Kidney (tissue), 14 donors: ENCODE measurements around the gene HMGB4. TPM values are rescaled to one million over a fixed set of nuclear protein-coding genes. Genes with fewer than 3 reads are reported as not detected.

Experiments
- DNase-seq, 5 donors: peaks; one replicate each; pipeline ENCODE4 v3.0.0-alpha.2; 2013 to 2020
- FAIRE-seq: peaks from 2 replicates; lab custom pipeline; 2012; peaks lifted over from hg19 to GRCh38; lab: Jason Lieb, UNC
- H3K27ac ChIP-seq, 2 donors: one replicate each; pipeline ENCODE4 v1.7.0; 2013; ENCODE audit warnings: low read depth in 2 of 2, low read length in 2 of 2, inconsistent platforms in 1 of 2
- H3K27me3 ChIP-seq: one replicate; pipeline ENCODE4 v1.7.1; 2013; ENCODE audit warnings: low read length, inconsistent platforms; ENCODE audit not compliant: control insufficient read depth, insufficient read depth
- H3K36me3 ChIP-seq, 3 donors: one replicate each; pipeline versions ENCODE4 v1.7.0 to v1.7.1; 2013; ENCODE audit warnings: low read length in 3 of 3, control low read depth in 1 of 3, inconsistent platforms in 1 of 3; ENCODE audit not compliant: insufficient read depth in 3 of 3, control insufficient read depth in 2 of 3
- H3K4me1 ChIP-seq, 3 donors: one replicate each; pipeline versions ENCODE4 v1.7.0 to v1.7.1; 2013; ENCODE audit warnings: low read length in 3 of 3, inconsistent platforms in 1 of 3, low read depth in 1 of 3; ENCODE audit not compliant: control insufficient read depth in 2 of 3, insufficient read depth in 2 of 3
- H3K4me3 ChIP-seq, 3 donors: one replicate each; pipeline versions ENCODE4 v1.7.0 to v1.8.1; 2013; ENCODE audit warnings: low read length in 3 of 3, control low read depth in 1 of 3, inconsistent platforms in 1 of 3
- H3K9ac ChIP-seq, 3 donors: one replicate each; pipeline versions ENCODE4 v1.7.0 to v1.7.1; 2013; ENCODE audit warnings: low read length in 3 of 3, control low read depth in 1 of 3, inconsistent platforms in 1 of 3
- H3K9me3 ChIP-seq, 3 donors: one replicate each; pipeline versions ENCODE4 v1.7.0 to v1.7.1; 2013; ENCODE audit warnings: low read length in 3 of 3, control low read depth in 1 of 3, inconsistent platforms in 1 of 3; ENCODE audit not compliant: control insufficient read depth in 2 of 3, insufficient read depth in 1 of 3
- intact Hi-C: fragments of 100-400 bp; cut with DNase I; formaldehyde crosslinking; loops from one replicate; pipeline ENCODE4 v1.11.1; 2022
- polyA plus RNA-seq: library from polyadenylated mRNA; stranded (reverse); fragments of 350-450 nt; fragmentation: Illumina TruSeq; extraction: RNeasy Lipid Tissue Mini Kit (QIAGEN cat#74804); gene quantifications from one replicate; pipeline ENCODE4 v1.2.3, GENCODE V29; 2014; ENCODE audit warnings: low read depth, low replicate concordance; ENCODE audit not compliant: insufficient read depth
- total RNA-seq: library from RNA; stranded (reverse); fragmentation: NEBNext Ultra II Directional; extraction: Animal tissue kit (Norgen Biotek cat#: 25700); gene quantifications from one replicate; pipeline ENCODE4 v1.2.1, GENCODE V29; 2021
- TF ChIP-seq, protein P1 (sequence below): IDR thresholded peaks from 3 replicates; pipeline ENCODE4 v1.5.1; 2012; ENCODE audit warnings: mild to moderate bottlenecking, moderate library complexity, borderline replicate concordance; ENCODE audit not compliant: insufficient read depth; ENCODE audit errors: extremely low read depth
- donor health status: control.
- donor health status: control.
- donor health status: control.
- donor health status: control.
- donor health status: control.
- donor health status: DM: yes; HTN: yes; CAD: no.
- donor health status: Normal renal cell carcinoma (clear cell type).

HMGB4 gene
- total and polyA plus RNA-seq, 2 donors from 2014 or later = not detected

DNA sequence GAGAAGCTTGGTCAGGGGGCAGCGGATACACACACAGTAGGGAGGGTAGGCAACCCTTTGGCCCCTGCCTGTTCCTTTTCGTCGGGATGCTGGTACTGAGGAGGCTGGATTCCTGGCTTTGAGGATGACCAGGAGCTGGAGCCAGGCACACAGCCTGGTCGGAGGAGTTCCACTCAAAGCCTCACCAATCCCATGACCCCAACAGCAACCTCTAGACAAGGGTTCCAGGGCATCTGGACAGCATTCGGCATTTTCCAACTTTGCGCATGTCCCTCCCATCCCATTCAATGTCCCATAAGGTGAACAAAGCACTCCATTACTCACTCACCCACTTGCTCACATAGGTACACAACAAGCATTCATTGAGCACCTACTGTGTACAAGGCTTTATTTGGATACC lies 42.6 kb upstream of the HMGB4 start:
- Histone ChIP-seq H3K27me3 (no peaks in the 10 kb centered on the region), H3K27ac (no peak overlapping the region), H3K36me3 (no peaks in the 10 kb centered on the region), H3K4me3 (no peak overlapping the region), H3K9ac (no peak overlapping the region), H3K9me3 (no peaks in the 10 kb centered on the region), H3K4me1 (no peaks in the 10 kb centered on the region)
- TF ChIP-seq, protein P1, sequence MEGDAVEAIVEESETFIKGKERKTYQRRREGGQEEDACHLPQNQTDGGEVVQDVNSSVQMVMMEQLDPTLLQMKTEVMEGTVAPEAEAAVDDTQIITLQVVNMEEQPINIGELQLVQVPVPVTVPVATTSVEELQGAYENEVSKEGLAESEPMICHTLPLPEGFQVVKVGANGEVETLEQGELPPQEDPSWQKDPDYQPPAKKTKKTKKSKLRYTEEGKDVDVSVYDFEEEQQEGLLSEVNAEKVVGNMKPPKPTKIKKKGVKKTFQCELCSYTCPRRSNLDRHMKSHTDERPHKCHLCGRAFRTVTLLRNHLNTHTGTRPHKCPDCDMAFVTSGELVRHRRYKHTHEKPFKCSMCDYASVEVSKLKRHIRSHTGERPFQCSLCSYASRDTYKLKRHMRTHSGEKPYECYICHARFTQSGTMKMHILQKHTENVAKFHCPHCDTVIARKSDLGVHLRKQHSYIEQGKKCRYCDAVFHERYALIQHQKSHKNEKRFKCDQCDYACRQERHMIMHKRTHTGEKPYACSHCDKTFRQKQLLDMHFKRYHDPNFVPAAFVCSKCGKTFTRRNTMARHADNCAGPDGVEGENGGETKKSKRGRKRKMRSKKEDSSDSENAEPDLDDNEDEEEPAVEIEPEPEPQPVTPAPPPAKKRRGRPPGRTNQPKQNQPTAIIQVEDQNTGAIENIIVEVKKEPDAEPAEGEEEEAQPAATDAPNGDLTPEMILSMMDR = no peak
- intact Hi-C loops = no loop called here
- DNase-seq (no peak), FAIRE-seq (no peak)

DNA sequence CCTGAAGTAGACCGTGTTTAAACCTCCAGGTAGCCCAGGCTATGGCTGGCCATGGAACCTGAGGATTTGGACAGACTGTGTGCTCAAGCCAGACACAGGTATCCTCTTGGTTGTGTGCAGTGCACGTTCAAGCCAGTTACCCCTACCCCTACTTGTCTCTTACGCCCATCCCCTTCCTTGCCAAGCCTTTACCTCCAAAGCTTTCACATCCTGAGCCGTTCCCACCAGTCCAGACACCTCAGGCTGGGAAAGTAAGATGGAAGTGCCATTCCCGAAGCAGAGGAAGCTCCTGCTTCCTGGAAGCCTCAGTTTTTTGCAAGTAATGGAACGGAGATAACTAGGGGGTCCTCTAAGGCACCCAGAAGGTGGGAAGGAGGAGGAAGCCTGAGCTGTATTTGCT lies 41.5 kb upstream of the HMGB4 start:
- no peak overlapping the region for H3K9ac ChIP-seq
- H3K4me1 ChIP-seq = no peaks in the 10 kb centered on the region
- TF ChIP-seq, protein P1 = no peak
- H3K27ac ChIP-seq = no peak overlapping the region
- no peak for FAIRE-seq
- no peaks in the 10 kb centered on the region for H3K36me3 ChIP-seq
- no peak overlapping the region for H3K4me3 ChIP-seq
- no peak for DNase-seq
- H3K27me3 ChIP-seq = no peaks in the 10 kb centered on the region
- H3K9me3 ChIP-seq = no peaks in the 10 kb centered on the region
- intact Hi-C loops = no loop called here

DNA sequence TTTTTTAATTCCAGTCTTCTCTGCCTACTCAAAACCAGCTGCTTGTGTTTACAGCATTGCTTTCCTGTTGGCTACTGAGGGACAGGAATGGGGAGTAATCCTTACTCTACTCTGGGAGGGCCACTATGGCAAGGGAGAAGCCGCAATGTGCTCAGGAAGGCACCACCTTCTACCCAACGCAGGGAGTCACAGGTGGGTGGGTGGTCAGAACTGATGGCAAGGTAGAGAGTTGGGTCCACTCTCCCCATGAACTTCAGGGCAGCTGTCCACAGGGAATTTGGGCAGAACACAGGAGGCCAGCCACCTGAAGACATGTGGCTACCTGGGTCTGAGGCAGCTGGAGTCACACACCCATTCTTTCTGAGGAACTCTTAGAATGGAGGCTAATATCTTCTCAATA lies 40.5 kb upstream of the HMGB4 start:
- no peaks in the 10 kb centered on the region for H3K4me1 ChIP-seq
- intact Hi-C loops = no loop called here
- no peaks in the 10 kb centered on the region for H3K36me3 ChIP-seq
- no peaks in the 10 kb centered on the region for H3K9me3 ChIP-seq
- no peak for FAIRE-seq
- TF ChIP-seq, protein P1 = no peak
- no peak overlapping the region for H3K9ac ChIP-seq
- no peak overlapping the region for H3K4me3 ChIP-seq
- no peak for DNase-seq
- no peak overlapping the region for H3K27ac ChIP-seq
- no peaks in the 10 kb centered on the region for H3K27me3 ChIP-seq

DNA sequence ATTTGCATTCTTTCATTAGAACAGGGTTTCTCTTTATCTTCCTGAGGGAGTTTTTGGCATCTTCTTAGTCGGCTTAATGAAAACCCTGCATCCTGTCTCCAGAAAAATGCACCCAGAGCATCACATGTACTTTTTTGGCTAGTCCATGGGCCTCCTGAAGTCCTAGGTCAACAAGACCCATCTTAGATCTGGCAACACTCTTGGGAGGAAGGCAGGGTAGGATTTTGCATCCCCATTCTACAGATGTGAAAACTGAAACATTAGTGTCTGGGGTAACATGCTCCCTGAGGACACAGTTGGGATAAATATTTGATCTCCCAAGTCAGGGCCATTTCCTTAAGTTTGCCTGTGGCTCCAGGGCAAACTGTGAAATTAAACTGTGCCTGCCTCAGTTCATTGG lies 40.0 kb upstream of the HMGB4 start:
- TF ChIP-seq, protein P1 = no peak

More for the DNA sequence above, 40.0 kb upstream of the HMGB4 start:
- no peaks in the 10 kb centered on the region for H3K36me3 ChIP-seq
- intact Hi-C loops = no loop called here
- DNase-seq (no peak), FAIRE-seq (no peak)
- no peak overlapping the region for H3K9ac ChIP-seq
- H3K27me3 ChIP-seq = no peaks in the 10 kb centered on the region
- H3K27ac ChIP-seq = no peak overlapping the region
- no peak overlapping the region for H3K4me3 ChIP-seq
- H3K9me3 ChIP-seq = no peaks in the 10 kb centered on the region
- no peaks in the 10 kb centered on the region for H3K4me1 ChIP-seq
